SH-SY5Y (cell line): ENCODE data around the gene CDC26.

Experiments
- GATA2 ChIP-seq: IDR thresholded peaks from 2 replicates; pipeline ENCODE4 v1.6.1; 2011; ENCODE audit warnings: mild to moderate bottlenecking, low read depth, low read length
- GATA3 ChIP-seq: IDR thresholded peaks from 2 replicates; pipeline ENCODE4 v1.6.1; 2011; ENCODE audit warnings: low read depth, mild to moderate bottlenecking, low read length, moderate library complexity

GRCh38 chr9:113247640-113248039 is 27.7 kb downstream of the CDC26 start:
- no peak for TF ChIP-seq GATA3
- TF ChIP-seq GATA2 = no peak
